HG03460 (cell line): ENCODE results near the gene ZNF343.
"Not testable (repeated sequence)": the region's sequence is repeated elsewhere in the genome, so short reads cannot be mapped to it uniquely, and the experiment has no call there.

Source experiments
- ATAC-seq: cut with Tn5 transposase; IDR thresholded peaks from one replicate; pipeline ENCODE4 v1.9.1; 2021; ENCODE audit not compliant: unreplicated experiment

ZNF343 gene

DNA sequence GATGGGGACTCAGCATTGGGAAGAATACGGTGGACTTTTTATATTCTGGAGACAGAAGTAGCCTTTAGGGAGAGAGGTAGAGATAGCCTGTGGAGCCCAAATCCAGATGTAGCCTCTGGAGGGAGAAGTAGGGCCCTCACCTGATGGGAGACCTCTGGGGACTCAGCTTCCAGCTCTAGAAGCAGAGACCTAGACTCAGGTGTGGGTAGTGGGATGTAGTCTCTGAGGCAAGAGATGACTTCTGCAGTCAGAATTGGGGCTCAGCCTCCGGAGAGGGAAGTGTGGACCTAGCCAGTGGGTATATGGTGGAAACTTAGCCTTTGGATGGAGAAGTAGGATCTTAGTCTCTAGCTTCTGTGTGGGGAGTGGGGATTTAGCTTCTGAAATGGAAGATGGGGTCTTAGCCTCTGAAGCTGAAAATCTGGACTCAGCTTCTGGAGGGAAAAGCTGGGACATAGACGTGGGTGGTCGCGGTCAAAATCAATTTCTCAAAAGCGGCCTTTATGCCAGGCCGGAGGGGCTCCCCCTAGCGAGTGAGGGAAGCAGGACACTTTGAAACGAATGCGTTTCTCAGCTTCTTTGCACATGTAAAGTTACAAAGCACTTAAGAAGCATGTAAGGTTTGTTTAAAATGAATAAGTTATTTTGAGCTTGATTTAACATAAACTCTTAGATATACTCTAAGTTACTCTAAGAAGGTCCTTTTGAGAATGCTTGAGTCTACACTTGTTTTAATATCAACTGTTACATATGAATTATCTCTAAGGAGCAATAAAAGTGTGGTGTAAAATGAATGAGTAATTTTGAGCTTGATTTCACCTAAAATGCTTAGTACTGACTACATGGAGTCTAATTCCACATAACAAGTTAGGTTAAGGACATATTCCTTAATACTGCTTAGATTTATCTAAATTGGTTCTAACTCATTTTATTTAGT is 12.9 kb upstream of the ZNF343 start:
- ATAC-seq: no peak

DNA sequence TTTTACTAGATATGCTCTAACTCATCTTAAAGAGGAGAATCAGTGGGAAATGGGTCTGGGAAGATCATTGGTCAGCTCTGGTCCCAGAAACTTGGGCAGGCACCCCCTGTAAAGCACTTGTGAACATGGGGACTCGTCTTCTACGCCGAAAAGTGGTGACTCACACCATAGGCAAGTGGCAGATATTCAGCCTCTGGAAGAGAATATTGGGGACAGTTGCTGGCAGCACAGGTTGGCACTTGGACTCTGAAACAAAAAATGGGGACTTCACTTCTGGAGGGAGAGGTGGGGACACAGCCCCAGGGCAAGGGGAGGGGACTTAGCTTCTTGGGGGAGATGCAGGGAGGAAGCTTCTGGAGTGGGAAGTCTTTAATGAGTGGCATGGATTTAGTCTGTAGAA is 11.9 kb upstream of the ZNF343 start:
- ATAC-seq: no peak

DNA sequence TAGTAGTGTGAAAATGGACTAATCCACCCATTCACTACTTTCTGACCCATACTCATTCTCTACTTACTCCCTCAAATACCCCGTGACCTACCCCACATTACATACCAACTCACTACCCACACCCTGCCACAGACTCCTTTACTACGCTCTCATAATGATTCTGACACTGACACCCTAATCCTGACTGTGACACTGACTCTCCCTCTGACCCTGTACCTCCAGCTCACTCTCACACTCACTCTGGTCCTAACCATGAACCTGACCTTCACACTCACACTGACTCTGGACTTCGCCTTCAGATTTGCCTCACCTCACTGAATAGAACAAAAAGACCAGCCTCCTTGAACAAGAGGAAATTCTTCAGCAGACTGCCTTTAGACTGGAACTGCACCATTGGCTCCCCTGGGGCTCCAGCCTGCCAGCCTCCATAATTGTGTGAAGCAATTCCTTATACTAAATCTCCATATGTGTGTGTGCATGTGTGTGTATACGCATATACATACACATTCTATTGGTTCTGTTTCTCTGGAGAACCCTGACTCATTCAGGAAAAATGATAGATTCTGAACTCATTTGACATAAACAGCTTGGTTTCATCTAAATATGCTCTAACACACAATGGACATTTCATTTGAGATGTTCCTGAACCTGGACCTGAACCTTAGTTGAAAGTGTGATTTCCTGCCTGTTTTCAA is 10.5 kb upstream of the ZNF343 start:
- ATAC-seq: no peak

DNA sequence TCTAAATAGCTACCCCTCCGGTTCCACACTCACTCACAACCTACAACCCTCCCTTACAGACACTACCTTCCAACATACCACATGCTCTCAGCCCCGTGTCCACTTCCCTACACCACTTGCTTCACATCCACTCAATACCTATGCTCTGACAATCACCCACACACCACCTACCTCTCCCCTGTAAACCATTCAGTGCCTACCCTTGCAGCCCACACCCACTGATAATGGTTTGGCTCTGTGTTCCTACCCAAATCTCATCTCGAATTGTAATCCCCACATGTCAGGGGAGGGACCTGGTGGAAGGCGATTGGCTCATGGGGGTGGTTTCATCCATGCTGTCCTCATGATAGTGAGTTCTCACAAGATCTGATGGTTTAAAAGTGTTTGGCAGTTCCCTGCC is 9.8 kb upstream of the ZNF343 start:
- ATAC-seq: no peak

DNA sequence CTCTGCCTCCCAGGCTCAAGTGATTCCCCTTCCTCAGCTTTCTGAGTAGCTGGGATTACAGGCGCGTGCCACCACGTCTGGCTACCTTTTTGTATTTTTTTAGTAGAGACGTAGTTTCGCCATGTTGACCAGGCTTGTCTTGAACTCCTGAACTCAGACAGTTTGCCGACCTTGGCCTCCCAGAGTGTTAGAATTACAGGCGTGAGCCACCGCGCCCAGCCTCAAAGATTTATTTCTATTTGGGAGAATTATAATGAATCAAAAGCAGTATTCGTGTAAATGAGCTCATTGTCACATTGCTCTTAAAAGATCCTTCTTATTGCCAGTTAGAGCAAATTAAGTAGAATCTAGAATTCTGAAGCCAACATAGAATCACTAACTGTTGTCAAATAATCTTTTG is 9.4 kb upstream of the ZNF343 start:
- ATAC-seq: no peak

DNA sequence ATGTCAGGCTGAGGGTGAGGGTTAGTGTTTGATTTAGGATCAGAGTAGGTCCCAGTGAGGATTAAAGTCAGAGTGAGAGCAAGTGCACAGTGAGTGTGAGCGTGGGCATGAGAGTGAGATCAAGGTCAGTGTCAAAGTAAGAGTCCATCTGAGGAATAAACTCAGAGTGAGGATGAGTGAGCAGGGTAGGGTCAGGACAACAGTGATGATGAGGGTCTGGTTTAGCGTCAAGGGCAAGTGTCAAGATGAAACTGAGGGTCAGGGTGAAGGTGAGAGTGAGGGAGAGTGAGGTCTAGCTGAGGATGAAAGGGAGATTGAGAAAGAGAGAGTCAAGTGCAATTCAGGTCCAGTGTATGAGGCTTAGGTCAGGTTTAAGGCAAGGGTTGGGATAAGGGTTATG is 7.7 kb upstream of the ZNF343 start:
- no peak for ATAC-seq

DNA sequence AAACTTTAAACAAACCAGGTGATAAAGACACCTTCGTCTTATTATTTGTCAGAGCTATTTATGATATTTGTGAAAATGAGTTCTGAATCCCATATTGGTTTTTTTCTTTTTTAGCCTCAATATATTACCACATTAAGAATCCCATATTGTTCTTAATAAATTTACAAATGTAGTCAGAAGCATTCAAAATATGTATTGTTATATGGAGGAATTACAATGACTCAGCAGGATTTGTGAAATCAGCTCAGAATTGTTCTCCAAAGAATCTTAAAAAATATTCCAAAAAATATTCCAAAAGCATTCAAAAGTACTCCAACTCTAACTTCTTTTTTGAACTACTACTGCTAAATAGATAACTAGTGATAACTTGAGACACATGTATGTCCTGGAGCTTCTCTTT is 6.5 kb upstream of the ZNF343 start:
- ATAC-seq: no peak

DNA sequence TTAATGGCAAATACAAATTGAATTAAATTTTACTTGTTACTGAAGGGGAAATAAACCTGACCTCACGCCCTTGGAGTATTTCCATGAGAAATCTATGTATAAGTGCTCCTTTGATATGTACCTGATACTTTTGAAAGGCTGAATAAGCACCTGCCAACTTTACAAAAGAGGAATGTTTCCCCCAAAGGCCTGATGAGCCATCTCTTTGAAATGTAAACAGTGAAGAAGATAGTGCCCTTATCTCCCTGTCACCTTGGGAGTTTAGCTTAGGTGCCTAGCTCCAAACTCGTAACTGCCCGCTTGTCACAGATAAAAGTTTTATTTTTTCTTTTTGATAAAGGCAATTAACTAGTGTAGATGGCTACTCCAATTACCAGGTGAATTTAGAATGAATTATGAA is 1.1 kb upstream of the ZNF343 start:
- no peak for ATAC-seq

DNA sequence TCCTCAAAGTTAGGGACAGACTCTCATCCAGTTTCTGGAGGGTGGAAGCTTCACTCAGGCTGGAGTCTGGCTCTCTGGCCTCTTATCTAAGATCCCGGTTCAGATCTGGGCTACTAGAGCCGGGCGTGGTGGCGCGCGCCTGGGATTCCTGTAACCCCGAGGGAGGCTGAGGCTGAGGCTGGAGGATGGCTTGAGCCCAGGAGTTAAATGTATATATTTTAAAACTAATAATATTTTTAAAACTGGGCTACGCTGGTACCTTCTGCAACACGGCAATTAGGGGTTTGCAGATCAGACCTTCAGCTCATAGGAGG is 710 bp upstream of the ZNF343 start:
- no peak for ATAC-seq

DNA sequence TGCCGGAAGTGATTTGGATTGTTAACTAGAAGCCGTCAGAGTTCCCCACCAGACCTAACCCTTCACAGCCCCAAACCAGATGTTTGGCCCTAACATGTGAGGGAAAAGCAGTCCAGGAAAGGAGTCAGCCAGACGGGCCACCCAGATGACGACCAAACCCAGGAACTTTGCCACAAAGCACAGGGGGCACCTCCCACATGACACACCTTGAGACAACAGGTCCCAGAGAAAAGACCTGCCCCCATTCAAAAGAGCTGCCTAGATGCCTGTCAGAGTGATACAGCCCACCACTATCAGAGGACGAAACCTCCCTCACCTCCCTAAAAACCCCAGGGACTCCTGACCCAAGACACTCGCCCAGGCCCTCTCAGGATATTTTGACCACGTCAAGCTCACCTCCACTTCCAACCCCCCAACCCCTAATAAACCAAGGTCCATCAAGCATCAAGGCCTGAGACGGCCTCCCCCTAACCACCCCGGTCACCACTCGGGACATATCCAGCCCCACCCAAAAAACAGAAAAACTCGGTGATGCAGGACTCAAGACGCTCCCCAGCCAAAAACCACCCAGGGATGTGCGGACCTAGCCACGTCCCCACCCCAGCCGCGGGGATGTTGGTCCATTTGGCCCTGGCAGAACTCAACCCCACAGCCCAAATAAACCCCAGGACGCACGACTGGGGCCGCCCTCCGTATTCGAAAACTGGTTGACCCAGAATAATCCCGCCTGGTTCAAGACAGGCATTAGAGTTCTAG is 662 bp downstream of the ZNF343 start:
- ATAC-seq: peak; percentile 15

DNA sequence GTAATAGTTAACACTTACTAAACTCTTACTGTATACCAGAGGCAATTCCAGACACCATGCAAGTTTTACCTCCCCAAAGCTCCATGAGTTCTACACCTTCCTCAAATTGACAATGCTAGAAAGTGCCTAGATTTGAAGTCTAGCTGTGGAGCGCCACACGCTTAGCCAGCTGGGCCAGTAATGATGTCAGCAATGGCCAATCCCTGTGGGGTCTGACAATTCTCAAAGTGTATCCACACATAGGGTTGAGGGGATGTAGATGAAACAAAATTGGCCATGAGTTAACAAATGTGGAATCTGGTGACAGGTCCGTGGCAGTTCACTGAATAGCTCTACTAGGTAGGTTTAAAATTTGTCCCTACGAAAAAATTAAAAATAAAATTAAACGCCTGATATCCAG is 1.3 kb downstream of the ZNF343 start:
- ATAC-seq: no peak

DNA sequence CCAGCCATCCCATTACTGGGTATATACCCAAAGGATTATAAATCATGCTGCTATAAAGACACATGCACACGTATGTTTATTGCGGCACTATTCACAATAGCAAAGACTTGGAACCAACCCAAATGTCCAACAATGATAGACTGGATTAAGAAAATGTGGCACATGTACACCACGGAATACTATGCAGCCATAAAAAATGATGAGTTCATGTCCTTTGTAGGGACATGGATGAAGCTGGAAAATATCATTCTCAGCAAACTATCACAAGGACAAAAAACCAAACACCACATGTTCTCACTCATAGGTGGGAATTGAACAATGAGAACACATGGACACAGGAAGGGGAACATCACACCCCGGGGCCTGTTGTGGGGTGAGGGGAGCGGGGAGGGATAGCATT is 2.3 kb downstream of the ZNF343 start:
- not testable (repeated sequence) for ATAC-seq

DNA sequence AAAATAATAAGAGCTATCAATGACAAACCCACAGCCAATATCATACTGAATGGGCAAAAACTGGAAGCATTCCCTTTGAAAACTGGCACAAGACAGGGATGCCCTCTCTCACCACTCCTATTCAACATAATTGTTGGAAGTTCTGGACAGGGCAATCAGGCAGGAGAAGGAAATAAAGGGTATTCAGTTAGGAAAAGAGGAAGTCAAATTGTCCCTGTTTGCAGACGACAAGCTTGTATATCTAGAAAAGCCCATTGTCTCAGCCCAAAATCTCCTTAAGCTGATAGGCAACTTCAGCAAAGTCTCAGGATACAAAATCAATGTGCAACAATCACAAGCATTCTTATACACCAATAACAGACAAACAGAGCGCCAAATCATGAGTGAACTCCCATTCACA is 3.9 kb downstream of the ZNF343 start:
- ATAC-seq: not testable (repeated sequence)

DNA sequence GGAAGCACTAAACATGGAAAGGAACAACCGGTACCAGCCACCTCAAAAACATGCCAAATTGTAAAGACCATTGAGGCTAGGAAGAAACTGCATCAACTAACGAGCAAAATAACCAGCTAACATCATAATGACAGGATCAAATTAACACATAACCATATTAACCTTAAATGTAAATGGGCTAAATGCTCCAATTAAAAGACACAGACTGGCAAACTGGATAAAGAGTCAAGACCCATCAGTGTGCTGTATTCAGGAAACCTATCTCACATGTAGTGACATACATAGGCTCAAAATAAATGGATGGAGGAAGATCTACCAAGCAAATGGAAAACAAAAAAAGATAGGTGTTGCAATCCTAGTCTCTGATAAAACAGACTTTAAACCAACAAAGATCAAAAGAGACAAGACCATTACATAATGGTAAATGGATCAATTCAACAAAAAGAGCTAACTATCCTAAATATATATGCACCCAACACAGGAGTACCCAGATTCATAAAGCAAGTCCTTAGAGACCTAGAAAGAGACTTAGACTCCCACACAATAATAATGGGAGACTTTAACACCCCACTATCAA is 5.8 kb downstream of the ZNF343 start:
- ATAC-seq: not testable (repeated sequence)

DNA sequence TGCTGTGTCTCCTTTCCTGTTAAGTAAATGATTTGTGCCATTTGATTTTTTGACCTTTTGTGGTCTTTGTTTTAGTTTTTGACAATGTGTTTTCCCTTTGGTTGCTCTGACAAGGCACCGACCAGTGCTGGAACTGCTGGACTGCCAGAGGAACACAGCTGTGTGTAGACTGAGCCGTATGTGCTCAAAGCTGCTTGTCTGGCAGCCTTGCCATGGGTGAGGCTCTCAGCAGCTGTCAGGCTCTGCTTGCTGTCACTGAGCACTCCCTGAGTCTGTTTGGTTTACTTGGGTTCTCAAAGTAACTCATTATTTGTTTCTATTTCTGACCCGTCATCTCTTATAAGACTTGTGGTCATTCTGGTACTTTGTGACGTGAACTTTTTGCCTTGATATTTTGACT is 23.1 kb downstream of the ZNF343 start:
- no peak for ATAC-seq

DNA sequence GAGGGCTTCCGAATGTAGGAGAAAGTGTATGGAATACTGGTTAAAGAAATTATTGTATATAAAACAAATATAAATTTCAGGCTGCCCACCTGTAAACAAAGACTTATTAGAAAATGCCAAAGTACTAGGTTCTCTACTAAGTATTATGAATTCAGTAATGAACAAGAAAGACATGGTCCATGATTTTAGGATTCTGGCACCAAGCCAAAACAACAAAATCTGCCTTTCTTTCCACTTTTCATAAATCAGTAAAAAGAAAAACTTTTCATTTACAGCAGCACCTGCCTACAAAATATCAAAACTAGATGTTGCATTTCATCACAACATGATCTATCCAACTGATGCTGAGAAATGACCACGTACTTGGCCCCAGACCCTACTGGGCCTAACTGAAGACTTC is 23.6 kb downstream of the ZNF343 start:
- no peak for ATAC-seq

DNA sequence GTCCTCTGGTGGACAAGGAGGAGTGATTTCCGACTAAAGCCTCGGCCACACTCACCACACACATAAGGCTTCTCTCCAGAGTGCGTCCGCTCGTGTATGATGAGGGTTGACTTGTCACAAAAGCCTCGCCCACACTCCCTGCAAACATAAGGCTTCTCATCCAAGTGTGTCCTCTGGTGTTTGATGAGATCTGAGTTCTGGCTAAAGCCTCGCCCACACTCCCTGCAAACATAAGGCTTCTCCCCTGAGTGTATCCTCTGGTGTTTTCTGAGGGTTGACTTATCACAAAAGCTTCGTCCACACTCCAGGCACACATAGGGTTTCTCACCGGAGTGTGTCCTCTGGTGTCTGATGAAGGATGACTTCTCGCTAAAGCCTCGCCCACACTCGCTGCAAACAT is 25.2 kb downstream of the ZNF343 start:
- ATAC-seq: no peak

DNA sequence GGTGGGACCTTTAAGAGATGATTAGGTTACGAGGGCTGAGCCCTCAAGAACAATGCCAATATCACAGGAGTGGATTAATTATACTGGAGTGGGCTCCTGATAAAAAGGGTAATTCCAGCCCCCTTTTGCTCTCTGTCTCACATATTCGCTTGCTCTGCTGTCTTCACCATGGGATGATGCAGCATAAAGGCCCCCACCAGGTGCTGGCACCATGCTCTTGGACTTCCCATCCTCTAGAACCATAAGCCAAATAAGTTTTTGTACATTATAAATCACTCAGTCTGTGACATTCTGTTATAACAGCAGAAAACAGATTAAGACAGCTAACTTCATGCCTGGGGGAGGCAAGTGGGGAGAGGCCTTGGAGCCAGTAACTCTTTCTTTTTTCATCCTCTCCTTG is 28.3 kb downstream of the ZNF343 start:
- no peak for ATAC-seq

DNA sequence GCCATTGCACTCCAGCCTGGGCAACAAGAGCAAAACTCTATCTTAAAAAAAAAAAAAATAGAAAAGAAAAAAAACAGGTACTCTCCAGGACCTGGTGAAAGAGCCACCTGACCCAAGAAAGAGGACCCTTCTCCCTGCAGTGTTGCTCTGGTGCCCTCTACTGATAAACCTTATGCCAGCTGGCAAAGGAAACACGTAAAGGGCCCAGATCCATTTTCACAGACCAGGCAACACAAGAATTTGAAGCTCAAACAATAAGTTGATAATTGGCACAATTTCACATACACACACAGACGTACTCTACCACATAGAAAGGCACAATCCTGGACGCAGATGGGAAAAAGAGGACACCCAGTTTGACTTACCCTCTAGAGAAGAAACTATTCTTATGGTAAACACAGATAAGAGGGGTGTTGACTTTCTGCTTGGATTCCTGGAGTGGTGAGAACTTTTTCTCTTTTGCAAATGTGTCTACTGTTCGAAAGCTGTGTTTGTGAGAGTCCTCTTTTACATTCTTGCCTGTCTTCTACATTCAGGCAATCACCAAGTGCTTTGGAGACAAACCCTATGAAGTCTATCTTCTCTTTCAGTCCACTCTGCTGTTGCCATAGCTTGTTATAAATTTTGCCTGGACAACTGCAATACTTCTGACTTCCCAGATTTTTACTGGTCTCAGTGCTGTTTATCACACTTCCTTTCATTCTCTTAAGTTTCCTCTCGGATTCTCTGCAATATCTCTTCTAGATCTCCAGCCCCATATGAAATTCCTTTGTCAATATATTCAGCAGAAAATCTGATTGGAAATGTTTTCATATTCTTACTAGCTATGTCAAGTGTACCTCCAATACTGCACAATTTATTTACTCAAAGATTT is 31.7 kb downstream of the ZNF343 start:
- no peak for ATAC-seq
